ENCODE data around the gene CDC40. TPM values are rescaled to one million over a fixed set of nuclear protein-coding genes. Genes with fewer than 3 reads are reported as not detected.
"Not testable (repeated sequence)": the region's sequence is repeated elsewhere in the genome, so short reads cannot be mapped to it uniquely, and the experiment has no call there.

Gene CDC40
- total RNA-seq, 1 donor from 2014 or later: 20.5 TPM

DNA sequence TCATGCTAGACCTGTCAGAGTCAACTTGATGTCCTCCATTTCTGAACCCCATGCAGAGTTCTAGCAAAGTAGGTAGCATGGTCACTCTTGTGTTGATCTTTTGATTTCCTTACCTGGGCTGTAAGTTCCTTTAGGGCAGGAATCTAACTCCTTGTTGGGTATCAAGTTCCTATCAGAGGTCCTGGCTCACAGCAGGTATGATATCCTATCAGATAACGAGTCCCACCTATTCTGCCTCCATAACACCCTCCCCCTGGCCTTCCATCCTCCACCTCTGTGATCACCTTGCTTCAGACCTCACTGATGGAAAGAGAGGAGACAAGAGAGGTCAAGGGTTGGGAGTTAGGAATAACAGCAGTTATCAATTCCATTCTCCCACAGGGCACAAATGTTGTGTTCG, 76.1 kb downstream of the CDC40 start:
- TF ChIP-seq, protein P1, sequence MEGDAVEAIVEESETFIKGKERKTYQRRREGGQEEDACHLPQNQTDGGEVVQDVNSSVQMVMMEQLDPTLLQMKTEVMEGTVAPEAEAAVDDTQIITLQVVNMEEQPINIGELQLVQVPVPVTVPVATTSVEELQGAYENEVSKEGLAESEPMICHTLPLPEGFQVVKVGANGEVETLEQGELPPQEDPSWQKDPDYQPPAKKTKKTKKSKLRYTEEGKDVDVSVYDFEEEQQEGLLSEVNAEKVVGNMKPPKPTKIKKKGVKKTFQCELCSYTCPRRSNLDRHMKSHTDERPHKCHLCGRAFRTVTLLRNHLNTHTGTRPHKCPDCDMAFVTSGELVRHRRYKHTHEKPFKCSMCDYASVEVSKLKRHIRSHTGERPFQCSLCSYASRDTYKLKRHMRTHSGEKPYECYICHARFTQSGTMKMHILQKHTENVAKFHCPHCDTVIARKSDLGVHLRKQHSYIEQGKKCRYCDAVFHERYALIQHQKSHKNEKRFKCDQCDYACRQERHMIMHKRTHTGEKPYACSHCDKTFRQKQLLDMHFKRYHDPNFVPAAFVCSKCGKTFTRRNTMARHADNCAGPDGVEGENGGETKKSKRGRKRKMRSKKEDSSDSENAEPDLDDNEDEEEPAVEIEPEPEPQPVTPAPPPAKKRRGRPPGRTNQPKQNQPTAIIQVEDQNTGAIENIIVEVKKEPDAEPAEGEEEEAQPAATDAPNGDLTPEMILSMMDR (IDR thresholded peaks at IDR 0.05): no peak
- Histone ChIP-seq H3K27ac (no peak overlapping the region), H3K36me3 (no peaks in the 10 kb centered on the region), H3K9me3 (no peaks in the 10 kb centered on the region), H3K4me3 (no peak overlapping the region), H3K4me1 (no peaks in the 10 kb centered on the region), H3K27me3 (no peaks in the 10 kb centered on the region)
- no peak for DNase-seq
- intact Hi-C loops (cut with DNase I): no loop called here
- no peak for ATAC-seq

DNA sequence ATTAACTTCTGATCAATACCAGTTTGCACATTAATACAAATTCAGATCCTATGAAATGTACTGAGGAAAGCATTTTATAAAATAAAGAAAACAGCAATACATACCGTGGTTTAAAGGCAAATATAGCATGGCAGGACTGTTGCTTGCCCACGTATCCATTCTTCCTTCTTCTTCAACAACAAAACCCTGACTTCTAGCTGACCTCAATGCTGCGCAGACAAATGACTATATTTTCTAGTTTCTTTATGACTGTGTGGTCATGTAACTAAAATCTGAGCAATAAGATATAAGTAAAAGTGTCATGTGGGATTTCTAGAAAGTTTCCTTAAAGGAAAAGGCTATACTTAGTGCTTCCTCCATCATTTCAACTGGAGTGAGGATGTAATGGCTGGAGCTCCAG, 85.0 kb downstream of the CDC40 start:
- Histone ChIP-seq H3K27ac (no peak overlapping the region), H3K9me3 (no peaks in the 10 kb centered on the region), H3K4me1 (no peaks in the 10 kb centered on the region), H3K27me3 (no peaks in the 10 kb centered on the region), H3K4me3 (no peak overlapping the region), H3K36me3 (no peaks in the 10 kb centered on the region)
- no peak for DNase-seq
- TF ChIP-seq, protein P1 (IDR thresholded peaks at IDR 0.05): no peak
- no peak for ATAC-seq
- intact Hi-C loops (cut with DNase I): no loop called here

DNA sequence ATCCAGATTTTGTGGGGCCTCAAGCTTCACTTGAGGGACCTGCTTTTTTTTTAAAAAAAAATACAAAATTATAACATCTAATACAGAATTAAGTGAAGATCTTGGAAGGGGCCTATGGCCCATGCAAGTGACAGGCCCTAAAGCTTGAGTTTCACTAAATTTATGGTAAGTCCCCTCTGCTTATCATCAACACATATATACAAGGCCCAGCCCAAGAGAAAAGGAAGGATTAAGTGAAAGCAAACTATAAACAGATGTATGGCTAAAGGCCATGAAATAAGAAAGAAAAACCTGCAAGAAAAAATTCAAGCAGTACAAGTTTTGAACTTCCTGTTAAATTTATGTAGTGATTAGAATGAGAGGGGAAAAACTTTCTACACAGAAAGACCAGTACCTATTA, 86.8 kb downstream of the CDC40 start:
- TF ChIP-seq, protein P1 (IDR thresholded peaks at IDR 0.05): no peak
- intact Hi-C loops (cut with DNase I): no loop called here
- no peak overlapping the region for H3K4me3 ChIP-seq
- DNase-seq (no peak), ATAC-seq (no peak)
- H3K27ac ChIP-seq: no peak overlapping the region
- H3K4me1 ChIP-seq: no peaks in the 10 kb centered on the region
- H3K27me3 ChIP-seq: no peaks in the 10 kb centered on the region
- no peaks in the 10 kb centered on the region for H3K36me3 ChIP-seq
- H3K9me3 ChIP-seq: no peaks in the 10 kb centered on the region

DNA sequence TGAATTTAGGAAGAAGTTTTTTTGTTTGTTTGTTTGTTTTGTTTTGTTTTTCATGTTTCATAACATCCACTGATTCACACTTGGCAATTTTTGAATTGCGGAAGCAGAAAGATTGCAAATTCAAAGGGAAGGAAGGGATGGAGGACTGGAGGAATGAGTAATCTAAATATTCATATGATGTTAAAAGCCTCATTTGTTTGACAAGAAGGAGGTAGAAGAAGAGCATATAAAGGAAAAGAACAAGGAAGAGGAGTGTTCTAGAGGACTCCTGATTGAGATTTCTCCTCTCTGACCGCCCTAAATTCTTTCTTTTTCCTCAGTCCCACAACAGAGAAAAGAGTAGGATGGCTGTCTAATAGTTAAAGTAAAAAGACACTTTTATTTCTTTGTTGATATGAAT, 89.4 kb downstream of the CDC40 start:
- no peak overlapping the region for H3K27ac ChIP-seq
- DNase-seq (no peak), ATAC-seq (no peak)
- TF ChIP-seq, protein P1 (IDR thresholded peaks at IDR 0.05): no peak
- intact Hi-C loops (cut with DNase I): no loop called here
- H3K4me3 ChIP-seq: no peak overlapping the region
- no peaks in the 10 kb centered on the region for H3K36me3 ChIP-seq
- no peaks in the 10 kb centered on the region for H3K27me3 ChIP-seq
- H3K9me3 ChIP-seq: no peaks in the 10 kb centered on the region
- no peaks in the 10 kb centered on the region for H3K4me1 ChIP-seq

DNA sequence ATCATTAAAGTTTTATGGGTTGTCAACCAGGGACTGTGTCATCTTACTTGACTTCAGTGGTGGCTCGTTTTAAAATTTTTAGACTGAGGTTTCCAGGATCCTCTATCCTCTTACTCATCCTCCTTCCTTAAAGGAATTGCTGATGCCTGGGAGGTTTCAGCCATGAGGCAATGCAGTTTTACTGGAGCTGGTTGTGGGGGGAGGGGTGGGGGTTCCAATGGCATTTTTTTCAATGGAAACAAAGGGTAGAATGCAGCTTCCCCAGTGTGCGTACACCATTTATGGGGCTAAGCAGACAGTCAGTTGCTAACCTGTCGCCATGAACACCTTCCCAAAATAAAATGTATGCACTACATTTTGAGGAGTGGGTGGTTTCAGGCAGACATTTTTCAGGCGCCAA, 89.9 kb downstream of the CDC40 start:
- intact Hi-C loops (cut with DNase I): no loop called here
- ATAC-seq (no peak), DNase-seq (no peak)
- Histone ChIP-seq H3K27ac (no peak overlapping the region), H3K4me1 (no peaks in the 10 kb centered on the region), H3K27me3 (no peaks in the 10 kb centered on the region), H3K36me3 (no peaks in the 10 kb centered on the region), H3K4me3 (no peak overlapping the region), H3K9me3 (no peaks in the 10 kb centered on the region)
- TF ChIP-seq, protein P1 (IDR thresholded peaks at IDR 0.05): no peak

DNA sequence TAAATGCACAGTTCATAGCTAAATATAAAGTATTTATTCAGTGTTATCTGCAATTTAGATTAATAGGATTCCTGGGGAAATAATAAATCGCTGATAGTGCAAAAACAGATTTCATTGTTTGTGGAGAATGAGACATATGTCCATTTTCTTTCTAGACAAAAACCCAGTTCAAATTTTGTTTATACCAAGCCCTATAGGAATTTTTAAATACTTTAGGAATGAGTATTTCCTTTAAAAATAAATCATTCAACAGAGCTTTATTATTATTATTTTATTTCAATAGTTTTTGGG, 91.5 kb downstream of the CDC40 start:
- no peak overlapping the region for H3K4me3 ChIP-seq
- no peak overlapping the region for H3K27ac ChIP-seq
- no peaks in the 10 kb centered on the region for H3K9me3 ChIP-seq
- TF ChIP-seq, protein P1 (IDR thresholded peaks at IDR 0.05): no peak
- ATAC-seq (no peak), DNase-seq (no peak)
- H3K4me1 ChIP-seq: no peaks in the 10 kb centered on the region
- no peaks in the 10 kb centered on the region for H3K36me3 ChIP-seq
- intact Hi-C loops (cut with DNase I): no loop called here
- H3K27me3 ChIP-seq: no peaks in the 10 kb centered on the region

DNA sequence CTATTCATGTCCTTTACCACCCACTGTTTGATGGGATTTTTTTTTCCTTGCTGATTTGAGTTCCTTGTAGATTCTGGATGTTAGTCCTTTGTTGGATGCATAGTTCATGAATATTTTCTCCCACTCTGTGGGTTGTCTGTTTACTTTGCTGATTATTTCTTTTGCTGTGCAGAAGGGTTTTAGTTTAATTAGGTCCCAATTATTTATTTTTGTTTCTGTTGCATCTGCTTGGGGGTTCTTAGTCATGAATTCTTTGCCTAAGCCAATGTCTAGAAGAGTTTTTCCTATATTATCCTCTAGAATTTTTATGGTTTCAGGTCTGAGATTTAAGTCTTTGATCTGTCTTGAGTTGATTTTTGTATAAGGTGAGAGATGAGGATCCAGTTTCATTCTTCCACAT, 92.6 kb downstream of the CDC40 start:
- DNase-seq; H3K9me3 ChIP-seq; intact Hi-C loops (cut with DNase I); H3K27me3 ChIP-seq; H3K4me1 ChIP-seq; ATAC-seq; H3K4me3 ChIP-seq; H3K27ac ChIP-seq; H3K36me3 ChIP-seq: not testable (repeated sequence)
